Hepatocyte (in vitro differentiated cells): ENCODE data around the gene MARCO. TPM values are rescaled to one million over a fixed set of nuclear protein-coding genes. Genes with fewer than 3 reads are reported as not detected.

Source experiments
- DNase-seq: peaks from one replicate; pipeline ENCODE4 v3.0.0-alpha.2; 2016; ENCODE audit warnings: low spot score
- H2AFZ ChIP-seq: fragments of 200-600 bp; sonication (generic); 2 replicates; pipeline ENCODE4 v1.6.0; 2016; ENCODE audit warnings: antibody characterized with exemption, mild to moderate bottlenecking
- H3K27ac ChIP-seq: fragments of 200-600 bp; sonication (generic); 2 replicates; pipeline ENCODE4 v1.5.1; 2016; ENCODE audit warnings: mild to moderate bottlenecking
- H3K27me3 ChIP-seq: fragments of 200-600 bp; sonication (generic); 2 replicates; pipeline ENCODE4 v1.6.1; 2016
- H3K36me3 ChIP-seq: fragments of 200-600 bp; sonication (generic); replicated peaks from 2 replicates; pipeline ENCODE4 v1.5.1; 2016; ENCODE audit warnings: low read depth; ENCODE audit not compliant: insufficient read depth
- H3K4me1 ChIP-seq: fragments of 200-600 bp; sonication (generic); 2 replicates; pipeline ENCODE4 v1.5.1; 2016; ENCODE audit warnings: mild to moderate bottlenecking, moderate library complexity; ENCODE audit not compliant: insufficient read depth
- H3K4me2 ChIP-seq: fragments of 200-600 bp; sonication (generic); 2 replicates; pipeline ENCODE4 v1.6.0; 2016
- H3K4me3 ChIP-seq: fragments of 200-600 bp; sonication (generic); 2 replicates; pipeline ENCODE4 v1.5.1; 2016; ENCODE audit warnings: mild to moderate bottlenecking
- H3K79me2 ChIP-seq: fragments of 200-600 bp; sonication (generic); 2 replicates; pipeline ENCODE4 v1.6.0; 2017; ENCODE audit warnings: mild to moderate bottlenecking
- H3K9me2 ChIP-seq: fragments of 200-600 bp; sonication (generic); replicated peaks from 2 replicates; pipeline ENCODE4 v1.6.0; 2017; ENCODE audit warnings: mild to moderate bottlenecking; ENCODE audit not compliant: insufficient read depth
- H3K9me3 ChIP-seq: fragments of 200-600 bp; sonication (generic); 2 replicates; pipeline ENCODE4 v1.5.1; 2016; ENCODE audit warnings: low read depth, mild to moderate bottlenecking
- H4K20me1 ChIP-seq: fragments of 200-600 bp; sonication (generic); 2 replicates; pipeline ENCODE4 v1.6.0; 2016; ENCODE audit warnings: mild to moderate bottlenecking; ENCODE audit not compliant: insufficient read depth, poor library complexity, severe bottlenecking
- CTCF ChIP-seq: fragments of 200-600 bp; sonication (generic); IDR thresholded peaks from 2 replicates; pipeline ENCODE4 v1.5.1; 2016; ENCODE audit warnings: antibody characterized with exemption, mild to moderate bottlenecking; ENCODE audit not compliant: poor library complexity
- EZH2 ChIP-seq: fragments of 200-600 bp; sonication (generic); IDR thresholded peaks from 2 replicates; pipeline ENCODE4 v1.6.1; 2016; ENCODE audit warnings: antibody characterized with exemption, mild to moderate bottlenecking, borderline replicate concordance
- EZH2phosphoT487 ChIP-seq: fragments of 200-600 bp; sonication (generic); IDR thresholded peaks from one replicate; pipeline ENCODE4 v1.6.1; 2018; ENCODE audit warnings: antibody characterized with exemption, mild to moderate bottlenecking, low read depth, moderate library complexity; ENCODE audit not compliant: unreplicated experiment, severe bottlenecking
- WGBS: methylation state at CpG from one replicate; pipeline ENCODE4 v1.1.6; 2016; ENCODE audit warnings: low lambda C conversion rate; ENCODE audit errors: missing lambda C conversion rate; 5-methylcytosine and 5-hydroxymethylcytosine counted together
- polyA plus RNA-seq: library from polyadenylated mRNA; unstranded; fragments of >200 nt; fragmentation: Nextera tagmentation; extraction: Ambion mirVana; gene quantifications from 2 replicates; pipeline ENCODE4 v1.2.1, GENCODE V29; 2016
- total RNA-seq: library from RNA; depleted of rRNA; stranded (reverse); fragments of >200 nt; gene quantifications from 2 replicates; pipeline ENCODE4 v1.2.3, GENCODE V29; 2014

Gene MARCO
- total and polyA plus RNA-seq, 2 experiments from 2014 or later: 0.10 TPM; not detected in 1

DNA sequence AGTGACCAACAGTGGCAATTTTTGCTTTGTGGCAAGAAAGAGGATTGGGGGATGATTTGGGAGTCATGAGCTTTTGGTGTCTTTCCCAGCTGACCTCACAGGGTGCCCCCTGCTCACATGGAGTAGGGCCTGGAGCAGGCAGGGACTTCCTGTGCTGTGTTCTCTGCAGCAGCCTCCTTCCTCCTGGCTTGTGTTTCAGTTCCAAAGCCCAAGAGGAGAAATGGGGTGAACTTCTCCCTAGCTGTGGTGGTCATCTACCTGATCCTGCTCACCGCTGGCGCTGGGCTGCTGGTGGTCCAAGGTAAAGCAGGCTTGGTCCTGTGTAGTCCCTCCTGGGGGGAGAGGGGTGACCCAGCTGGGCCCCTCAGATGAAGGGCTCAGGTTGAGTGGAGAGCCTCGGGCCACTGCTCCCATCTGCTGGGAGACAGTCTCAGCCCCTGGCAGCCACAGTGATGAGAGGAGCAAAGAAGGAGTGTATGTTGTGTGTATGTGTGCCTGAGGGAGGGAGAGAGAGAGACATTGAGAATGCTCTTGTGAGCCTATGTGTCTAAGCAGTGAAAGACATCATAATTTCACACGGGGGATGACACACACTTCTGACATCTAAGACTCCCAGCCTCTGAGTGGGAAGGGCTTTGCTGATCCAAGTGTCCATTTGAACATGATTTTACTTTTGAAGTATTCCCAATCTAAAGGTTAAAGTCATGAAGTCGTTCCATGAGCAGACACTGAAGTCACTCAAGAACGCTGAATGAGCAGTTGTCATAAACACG is 27.2 kb downstream of the MARCO start:
- 73% methylated on average over 7 of the region's 7 CpGs for WGBS
- H3K27ac ChIP-seq: no peak overlapping the region

DNA sequence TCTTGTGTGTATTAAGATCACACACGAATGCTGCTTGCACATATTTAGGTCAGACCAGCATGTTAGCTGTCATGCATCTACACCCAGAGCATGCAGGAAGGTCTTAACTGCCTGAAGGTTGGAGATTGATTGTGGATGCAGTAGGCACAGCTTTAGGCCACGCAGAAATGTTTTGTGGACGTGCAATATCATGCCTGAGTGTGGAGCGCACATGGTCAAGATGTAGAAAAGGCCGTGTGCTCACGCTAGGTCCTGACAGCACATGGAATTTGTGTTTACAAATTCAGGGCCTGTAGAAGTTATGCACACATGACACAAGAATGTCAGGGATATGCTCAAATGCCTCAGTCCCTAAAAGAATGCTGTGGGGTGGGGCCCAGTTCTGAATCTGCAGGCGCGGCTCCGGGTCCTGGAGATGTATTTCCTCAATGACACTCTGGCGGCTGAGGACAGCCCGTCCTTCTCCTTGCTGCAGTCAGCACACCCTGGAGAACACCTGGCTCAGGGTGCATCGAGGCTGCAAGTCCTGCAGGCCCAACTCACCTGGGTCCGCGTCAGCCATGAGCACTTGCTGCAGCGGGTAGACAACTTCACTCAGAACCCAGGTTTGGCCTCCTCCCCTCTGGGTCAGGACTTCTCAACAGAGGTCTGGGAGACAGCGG is 27.9 kb downstream of the MARCO start:
- TF ChIP-seq EZH2phosphoT487 (no peak), CTCF (no peak), EZH2 (no peak)
- no peak overlapping the region for H3K4me2 ChIP-seq
- no peaks in the 10 kb centered on the region for H3K4me1 ChIP-seq
- 90% methylated on average over 16 of the region's 16 CpGs for WGBS
- H3K9me3 ChIP-seq: no peaks in the 10 kb centered on the region
- no peaks in the 10 kb centered on the region for H3K9me2 ChIP-seq
- H2AFZ ChIP-seq: no peak overlapping the region
- no peaks in the 10 kb centered on the region for H3K27me3 ChIP-seq
- DNase-seq: no peak
- no peaks in the 10 kb centered on the region for H4K20me1 ChIP-seq
- no peak overlapping the region for H3K4me3 ChIP-seq
- H3K36me3 ChIP-seq: no peaks in the 10 kb centered on the region
- no peaks in the 10 kb centered on the region for H3K79me2 ChIP-seq
- no peak overlapping the region for H3K27ac ChIP-seq

More for the DNA sequence above, 27.2 kb downstream of the MARCO start:
- H4K20me1 ChIP-seq: no peaks in the 10 kb centered on the region
- H3K4me2 ChIP-seq: no peak overlapping the region
- no peaks in the 10 kb centered on the region for H3K9me3 ChIP-seq
- DNase-seq: no peak
- H3K4me3 ChIP-seq: no peak overlapping the region
- H3K36me3 ChIP-seq: no peaks in the 10 kb centered on the region
- no peaks in the 10 kb centered on the region for H3K4me1 ChIP-seq
- no peak for TF ChIP-seq EZH2
- no peaks in the 10 kb centered on the region for H3K79me2 ChIP-seq
- no peak overlapping the region for H2AFZ ChIP-seq
- H3K27me3 ChIP-seq: no peaks in the 10 kb centered on the region
- H3K9me2 ChIP-seq: no peaks in the 10 kb centered on the region

DNA sequence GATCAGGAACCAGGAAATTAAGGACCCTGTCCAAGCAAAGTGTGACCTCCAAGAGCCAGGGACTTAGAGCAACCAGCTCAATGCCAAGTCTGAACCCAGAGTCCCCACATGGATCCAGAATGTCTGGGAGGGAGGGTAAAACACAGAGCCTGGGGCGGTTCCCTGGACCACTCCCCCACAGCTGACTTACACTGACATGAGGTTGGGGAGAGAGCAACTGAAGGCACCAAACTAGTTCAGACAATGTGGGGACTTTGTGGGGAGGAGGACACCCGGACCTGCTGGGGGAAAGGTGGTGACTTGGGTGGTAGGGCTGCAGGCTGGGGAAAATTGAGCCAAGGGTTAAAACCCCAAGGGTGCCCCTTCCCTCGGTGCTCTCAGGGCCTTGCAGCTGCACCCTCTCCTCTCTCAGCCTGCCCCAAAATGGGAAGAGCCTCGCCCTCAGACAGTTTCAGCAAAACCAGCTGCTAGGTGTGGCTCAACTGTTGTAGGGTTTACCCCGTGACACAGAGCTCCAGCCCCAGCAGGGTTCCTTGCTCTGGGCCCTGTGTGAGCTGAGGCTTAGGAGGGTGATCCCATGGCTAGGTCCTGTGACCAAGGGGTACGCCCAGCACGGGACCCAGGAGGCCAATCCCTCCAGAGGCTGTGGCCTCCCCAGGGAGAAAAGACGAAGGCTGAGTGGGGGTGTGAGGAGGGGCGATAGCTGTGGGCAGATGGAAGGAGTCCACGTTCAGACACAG is 28.6 kb downstream of the MARCO start:
- DNase-seq: no peak
- TF ChIP-seq EZH2phosphoT487: no peak
- no peak for TF ChIP-seq EZH2
- TF ChIP-seq CTCF: no peak
- Histone ChIP-seq H3K27ac (no peak overlapping the region), H3K27me3 (no peaks in the 10 kb centered on the region), H2AFZ (no peak overlapping the region), H4K20me1 (no peaks in the 10 kb centered on the region), H3K36me3 (no peaks in the 10 kb centered on the region), H3K4me2 (no peak overlapping the region), H3K4me3 (no peak overlapping the region), H3K9me3 (no peaks in the 10 kb centered on the region), H3K9me2 (no peaks in the 10 kb centered on the region), H3K79me2 (no peaks in the 10 kb centered on the region), H3K4me1 (no peaks in the 10 kb centered on the region)
- WGBS: 84% methylated on average over 10 of the region's 10 CpGs
